OCI-M2 (cell line): Measurements from ENCODE around the gene PLA2G3.
"Not testable (repeated sequence)": the region's sequence is repeated elsewhere in the genome, so short reads cannot be mapped to it uniquely, and the experiment has no call there.

Source experiments
- DNase-seq: peaks from one replicate; lab custom pipeline; 2025; ENCODE audit not compliant: unreplicated experiment; lab: John Stamatoyannopoulos, UW

PLA2G3 gene

GRCh38 chr22:31124811-31125465 is 15.4 kb downstream of the PLA2G3 start:
- DNase-seq = no peak

- no peak for DNase-seq
Measured at GRCh38 chr22:31124290-31124689, 16.0 kb downstream of the PLA2G3 start.

GRCh38 chr22:31123292-31123602 is 17.1 kb downstream of the PLA2G3 start:
- no peak for DNase-seq

GRCh38 chr22:31122532-31123291 is 17.6 kb downstream of the PLA2G3 start, which contains the start of gene INPP5J:
Gene INPP5J (plus strand): TSS chr22:31122966. CDS start chr22:31123015, 49 bp downstream.
- DNase-seq = no peak

- no peak for DNase-seq
Measured at GRCh38 chr22:31122196-31122531, 18.1 kb downstream of the PLA2G3 start.

GRCh38 chr22:31121403-31121802 is 18.9 kb downstream of the PLA2G3 start:
- DNase-seq = no peak

- no peak for DNase-seq
Measured at GRCh38 chr22:31120642-31121041, 19.7 kb downstream of the PLA2G3 start.

- no peak for DNase-seq
Measured at GRCh38 chr22:31120230-31120629, 20.1 kb downstream of the PLA2G3 start.

- DNase-seq = no peak
Measured at GRCh38 chr22:31119026-31119717, 21.1 kb downstream of the PLA2G3 start.

DNA sequence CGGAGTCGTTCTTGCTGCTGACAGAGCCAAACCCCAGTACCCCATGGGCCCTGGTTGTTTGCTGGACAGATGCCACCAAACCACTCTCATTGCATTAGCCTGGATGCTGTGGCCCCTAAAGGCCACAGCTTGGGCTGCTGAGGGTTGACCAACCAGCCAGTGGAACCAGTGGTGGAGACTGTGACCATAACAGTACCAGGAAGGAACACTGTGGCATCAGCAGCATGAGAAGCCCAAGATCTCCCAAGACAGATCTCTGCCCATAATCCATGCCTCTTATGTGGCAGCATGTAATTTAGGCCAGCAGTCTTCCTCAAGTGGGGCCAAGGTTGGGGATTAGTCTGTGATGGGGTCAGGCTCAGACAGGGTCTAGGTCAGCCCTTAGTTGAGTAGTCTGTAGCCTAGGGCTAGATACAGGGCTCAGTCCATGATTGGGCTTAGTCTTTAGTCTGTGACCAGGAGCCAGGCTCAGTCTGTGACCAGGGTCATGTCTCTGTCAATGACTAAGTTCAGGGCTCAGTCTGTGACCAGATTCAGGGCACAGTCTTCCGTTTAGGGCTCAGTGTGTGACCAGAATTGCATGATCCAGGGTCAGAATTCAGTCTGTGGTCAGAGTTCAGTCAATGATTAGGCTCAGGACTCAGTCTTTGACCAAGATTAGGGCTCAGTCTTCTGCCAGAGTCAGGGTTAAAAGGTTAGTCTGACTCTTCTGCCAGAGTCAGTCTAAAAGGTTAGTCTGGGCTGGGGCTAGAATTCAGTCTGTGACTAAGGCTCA is 22.1 kb downstream of the PLA2G3 start:
- DNase-seq = no peak

DNA sequence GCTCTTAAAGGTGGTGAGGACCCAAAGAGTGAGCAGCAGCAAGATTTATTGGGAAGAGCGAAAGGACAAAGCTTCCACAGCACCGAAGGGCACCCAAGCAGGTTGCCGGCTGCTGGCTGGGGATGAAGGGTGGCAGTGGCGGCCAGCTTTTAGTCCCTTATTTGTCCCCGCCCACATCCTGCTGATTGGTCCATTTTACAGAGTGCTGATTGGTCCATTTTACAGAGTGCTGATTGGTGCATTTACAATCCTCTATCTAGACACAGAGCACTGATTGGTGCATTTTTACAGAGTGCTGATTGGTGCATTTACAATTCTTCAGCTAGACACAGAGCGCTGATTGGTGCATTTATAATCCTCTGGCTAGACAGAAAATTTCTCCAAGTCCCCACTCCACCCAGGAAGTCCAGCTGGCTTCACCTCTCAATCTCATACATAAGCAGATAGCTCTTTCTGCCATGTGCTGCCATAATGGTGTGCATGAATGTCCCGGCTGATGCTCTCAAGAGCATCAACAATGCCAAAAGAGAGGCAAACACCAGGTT is 27.7 kb downstream of the PLA2G3 start:
- not testable (repeated sequence) for DNase-seq

DNA sequence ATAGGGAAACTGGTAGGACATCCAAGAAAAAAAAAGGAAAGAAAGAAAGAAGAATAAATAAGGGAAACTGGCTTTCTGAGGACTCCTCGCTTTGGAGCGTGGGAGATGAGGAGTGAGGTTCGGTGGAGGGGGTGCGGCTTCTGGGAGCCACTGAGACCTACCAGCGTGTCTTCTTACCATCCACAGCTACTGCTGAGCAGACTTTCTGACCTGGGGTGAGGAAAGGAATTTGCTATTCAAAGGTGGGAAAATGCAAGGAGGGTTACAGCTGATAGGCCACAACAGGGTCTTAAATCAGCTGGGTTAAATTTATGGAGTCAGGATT is 32.5 kb downstream of the PLA2G3 start:
- no peak for DNase-seq

GRCh38 chr22:31107178-31107893 is 33.0 kb downstream of the PLA2G3 start, which contains the start of gene SELENOM:
Gene SELENOM (minus strand): TSS chr22:31107568. CDS start chr22:31107505, 63 bp downstream.
- DNase-seq = no peak

- no peak for DNase-seq
Measured at GRCh38 chr22:31106731-31107177, 33.6 kb downstream of the PLA2G3 start.

GRCh38 chr22:31106001-31106571 is 34.2 kb downstream of the PLA2G3 start:
- DNase-seq = no peak

GRCh38 chr22:31105282-31105929 is 34.9 kb downstream of the PLA2G3 start:
- no peak for DNase-seq

GRCh38 chr22:31104869-31105268 is 35.4 kb downstream of the PLA2G3 start:
- no peak for DNase-seq

DNA sequence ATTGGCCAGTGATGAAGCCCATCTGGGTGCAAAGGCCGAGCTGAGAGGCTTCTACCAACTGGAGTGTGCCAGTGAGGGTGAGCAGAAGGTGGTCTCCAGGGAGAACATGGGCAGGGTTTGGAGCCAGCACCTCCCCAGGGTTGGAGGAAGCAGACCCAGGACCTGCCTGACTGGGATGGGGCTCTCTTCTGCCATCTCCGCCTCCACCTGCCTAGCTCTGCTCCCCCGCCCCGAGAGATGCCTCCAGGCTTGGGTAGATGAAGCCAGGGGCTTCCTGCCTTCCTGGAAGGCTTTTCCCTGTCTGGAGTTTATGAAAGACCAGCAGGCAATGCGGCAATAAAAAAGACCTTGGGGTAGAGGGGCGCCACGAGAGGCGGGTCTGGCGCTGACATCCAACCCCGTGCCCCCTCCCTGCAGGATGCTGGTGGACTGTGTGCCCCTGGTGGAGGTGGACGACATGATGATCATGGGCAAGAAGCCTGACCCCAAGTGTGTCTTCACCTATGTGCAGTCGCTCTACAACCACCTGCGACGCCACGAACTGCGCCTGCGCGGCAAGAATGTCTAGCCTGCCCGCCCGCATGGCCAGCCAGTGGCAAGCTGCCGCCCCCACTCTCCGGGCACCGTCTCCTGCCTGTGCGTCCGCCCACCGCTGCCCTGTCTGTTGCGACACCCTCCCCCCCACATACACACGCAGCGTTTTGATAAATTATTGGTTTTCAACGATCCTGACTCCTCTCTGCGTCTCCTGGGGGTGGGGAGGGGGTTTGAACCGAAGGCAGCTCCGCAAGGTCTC is 36.2 kb downstream of the PLA2G3 start:
- DNase-seq = no peak

DNA sequence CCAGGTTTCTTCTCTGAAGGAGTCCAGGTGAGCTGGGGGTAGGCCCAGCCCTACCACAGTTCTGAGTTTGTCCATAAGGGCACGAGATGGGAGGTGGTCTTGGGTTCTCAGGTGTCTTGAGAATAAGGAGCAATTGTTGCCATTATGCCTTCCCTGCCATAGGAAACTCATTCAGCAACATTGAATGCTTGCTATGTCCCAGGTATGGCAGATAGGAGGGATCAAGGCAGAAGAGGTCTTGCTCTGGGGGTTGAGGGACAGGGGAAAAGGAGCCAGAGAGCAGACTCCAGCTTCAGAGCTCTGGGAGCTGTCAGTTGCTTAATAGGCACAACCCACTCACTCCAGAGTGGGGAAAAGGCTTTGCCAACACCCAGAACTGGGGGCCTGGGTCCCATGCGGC is 37.2 kb downstream of the PLA2G3 start:
- no peak for DNase-seq
